ENCODE results near the gene TRAPPC10. TPM values are rescaled to one million over a fixed set of nuclear protein-coding genes. Genes with fewer than 3 reads are reported as not detected.

The TRAPPC10 gene
- total RNA-seq, 1 donor from 2014 or later: 21.4 TPM

DNA sequence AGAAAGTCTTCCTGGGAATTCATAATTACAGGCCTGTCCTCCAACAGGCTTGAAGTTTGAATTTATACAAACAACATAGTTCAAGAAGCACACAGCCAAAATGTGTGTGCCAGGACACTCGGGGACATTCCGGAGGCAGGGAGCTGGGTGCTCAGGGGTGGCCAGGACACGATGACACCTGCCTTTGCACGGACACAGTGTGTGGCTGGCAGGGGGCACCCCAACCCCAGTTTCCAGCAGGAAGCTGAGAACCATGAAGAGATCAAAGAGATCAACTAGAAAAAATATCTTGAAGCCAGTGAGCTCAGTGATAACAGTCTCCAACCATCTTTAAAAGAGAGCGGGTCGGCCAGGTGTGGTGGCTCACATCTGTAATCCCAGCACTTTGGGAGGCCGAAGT lies 32.5 kb upstream of the TRAPPC10 start:
- Histone ChIP-seq H3K9me3 (replicated peaks) (no peaks in the 10 kb centered on the region), H3K27ac (replicated peaks) (no peak overlapping the region), H3K4me3 (no peak overlapping the region), H3K36me3 (peaks cover 68% of the 10 kb centered on the region), H3K4me1 (peaks cover 8% of the 10 kb centered on the region), H3K27me3 (ENCODE audit: low read depth) (no peaks in the 10 kb centered on the region)
- intact Hi-C loops (cut with micrococcal nuclease): no loop called here
- DNase-seq: no peak
- TF ChIP-seq, protein P1, sequence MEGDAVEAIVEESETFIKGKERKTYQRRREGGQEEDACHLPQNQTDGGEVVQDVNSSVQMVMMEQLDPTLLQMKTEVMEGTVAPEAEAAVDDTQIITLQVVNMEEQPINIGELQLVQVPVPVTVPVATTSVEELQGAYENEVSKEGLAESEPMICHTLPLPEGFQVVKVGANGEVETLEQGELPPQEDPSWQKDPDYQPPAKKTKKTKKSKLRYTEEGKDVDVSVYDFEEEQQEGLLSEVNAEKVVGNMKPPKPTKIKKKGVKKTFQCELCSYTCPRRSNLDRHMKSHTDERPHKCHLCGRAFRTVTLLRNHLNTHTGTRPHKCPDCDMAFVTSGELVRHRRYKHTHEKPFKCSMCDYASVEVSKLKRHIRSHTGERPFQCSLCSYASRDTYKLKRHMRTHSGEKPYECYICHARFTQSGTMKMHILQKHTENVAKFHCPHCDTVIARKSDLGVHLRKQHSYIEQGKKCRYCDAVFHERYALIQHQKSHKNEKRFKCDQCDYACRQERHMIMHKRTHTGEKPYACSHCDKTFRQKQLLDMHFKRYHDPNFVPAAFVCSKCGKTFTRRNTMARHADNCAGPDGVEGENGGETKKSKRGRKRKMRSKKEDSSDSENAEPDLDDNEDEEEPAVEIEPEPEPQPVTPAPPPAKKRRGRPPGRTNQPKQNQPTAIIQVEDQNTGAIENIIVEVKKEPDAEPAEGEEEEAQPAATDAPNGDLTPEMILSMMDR (IDR thresholded peaks at IDR 0.05; ENCODE audit: borderline replicate concordance): no peak

- Histone ChIP-seq H3K4me1 (peaks cover 8% of the 10 kb centered on the region), H3K36me3 (peaks cover 68% of the 10 kb centered on the region), H3K4me3 (no peak overlapping the region), H3K27ac (replicated peaks) (no peak overlapping the region), H3K9me3 (replicated peaks) (no peaks in the 10 kb centered on the region), H3K27me3 (ENCODE audit: low read depth) (no peaks in the 10 kb centered on the region)
- intact Hi-C loops (cut with micrococcal nuclease): no loop called here
- TF ChIP-seq, protein P1 (IDR thresholded peaks at IDR 0.05; ENCODE audit: borderline replicate concordance): no peak
- DNase-seq: no peak
Measured at GRCh38 chr21:43981151-43981870, 30.8 kb upstream of the TRAPPC10 start.

- TF ChIP-seq, protein P1 (IDR thresholded peaks at IDR 0.05; ENCODE audit: borderline replicate concordance): no peak
- Histone ChIP-seq H3K4me1 (peaks cover 14% of the 10 kb centered on the region), H3K27ac (replicated peaks) (no peak overlapping the region), H3K4me3 (no peak overlapping the region), H3K27me3 (ENCODE audit: low read depth) (no peaks in the 10 kb centered on the region), H3K36me3 (peaks cover 65% of the 10 kb centered on the region), H3K9me3 (replicated peaks) (no peaks in the 10 kb centered on the region)
- intact Hi-C loops (cut with micrococcal nuclease): no loop called here
- DNase-seq: no peak
Measured at GRCh38 chr21:43981871-43982210, 30.3 kb upstream of the TRAPPC10 start.

GRCh38 chr21:43982489-43983078 lies 29.5 kb upstream of the TRAPPC10 start:
- Histone ChIP-seq H3K27me3 (ENCODE audit: low read depth) (no peaks in the 10 kb centered on the region), H3K27ac (replicated peaks) (no peak overlapping the region), H3K9me3 (replicated peaks) (no peaks in the 10 kb centered on the region), H3K4me3 (no peak overlapping the region), H3K36me3 (peaks cover 58% of the 10 kb centered on the region), H3K4me1 (peaks cover 21% of the 10 kb centered on the region)
- TF ChIP-seq, protein P1 (IDR thresholded peaks at IDR 0.05; ENCODE audit: borderline replicate concordance): no peak
- intact Hi-C loops (cut with micrococcal nuclease): no loop called here
- no peak for DNase-seq

GRCh38 chr21:43983390-43983789 lies 28.7 kb upstream of the TRAPPC10 start:
- Histone ChIP-seq H3K27ac (replicated peaks) (no peak overlapping the region), H3K4me3 (no peak overlapping the region), H3K9me3 (replicated peaks) (no peaks in the 10 kb centered on the region), H3K36me3 (peaks cover 50% of the 10 kb centered on the region), H3K27me3 (ENCODE audit: low read depth) (no peaks in the 10 kb centered on the region), H3K4me1 (peaks cover 29% of the 10 kb centered on the region)
- intact Hi-C loops (cut with micrococcal nuclease): no loop called here
- no peak for DNase-seq
- TF ChIP-seq, protein P1 (IDR thresholded peaks at IDR 0.05; ENCODE audit: borderline replicate concordance): no peak

Data from left ventricle myocardium inferior (tissue), 1 donor.